GM19023 (cell line): ENCODE measurements around the gene PPA1.
"Not testable (repeated sequence)": the region's sequence is repeated elsewhere in the genome, so short reads cannot be mapped to it uniquely, and the experiment has no call there.

ENCODE experiments used
- ATAC-seq: cut with Tn5 transposase; IDR thresholded peaks from one replicate; pipeline ENCODE4 v1.9.1; 2021; ENCODE audit warnings: mild to moderate bottlenecking, moderate library complexity; ENCODE audit not compliant: unreplicated experiment

PPA1 gene

DNA sequence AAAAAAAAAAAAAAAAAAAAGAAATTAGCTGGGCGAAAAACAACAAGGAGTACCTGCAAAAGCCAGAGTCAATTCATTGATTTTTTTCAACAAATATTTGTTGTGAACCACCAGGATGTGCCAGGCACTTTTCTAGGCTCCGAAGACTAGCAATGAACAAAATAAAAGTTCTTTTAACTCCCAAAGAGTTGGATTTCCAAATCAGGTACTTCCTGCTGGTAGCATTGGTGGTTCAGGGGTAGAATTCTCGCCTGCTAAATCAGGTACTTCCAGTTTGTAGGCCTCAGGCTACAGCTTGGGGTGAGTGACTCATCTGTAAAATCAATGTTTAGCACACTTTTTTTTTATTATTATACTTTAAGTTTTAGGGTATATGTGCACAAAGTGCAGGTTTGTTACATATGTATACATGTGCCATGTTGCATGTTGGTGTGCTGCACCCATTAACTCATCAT, 10.9 kb downstream of the PPA1 start:
- ATAC-seq = no peak

DNA sequence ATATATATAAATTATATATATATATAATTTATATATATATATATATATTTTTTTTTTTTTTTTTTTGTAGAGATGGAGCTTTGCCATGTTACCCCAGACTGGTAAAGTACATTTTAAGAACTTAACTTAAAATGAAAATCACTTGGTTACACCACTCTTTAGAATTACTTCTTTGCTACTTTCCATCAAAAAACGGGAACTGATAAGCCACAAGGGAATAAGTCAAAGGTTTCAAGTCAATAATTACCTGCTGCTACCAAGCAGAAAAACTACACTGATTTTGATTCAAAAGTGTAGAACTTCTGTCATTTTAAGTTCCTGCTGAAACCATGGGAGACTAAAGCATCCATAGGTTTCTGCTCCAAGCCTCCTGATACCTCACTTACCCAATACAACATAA, 12.2 kb downstream of the PPA1 start:
- no peak for ATAC-seq

DNA sequence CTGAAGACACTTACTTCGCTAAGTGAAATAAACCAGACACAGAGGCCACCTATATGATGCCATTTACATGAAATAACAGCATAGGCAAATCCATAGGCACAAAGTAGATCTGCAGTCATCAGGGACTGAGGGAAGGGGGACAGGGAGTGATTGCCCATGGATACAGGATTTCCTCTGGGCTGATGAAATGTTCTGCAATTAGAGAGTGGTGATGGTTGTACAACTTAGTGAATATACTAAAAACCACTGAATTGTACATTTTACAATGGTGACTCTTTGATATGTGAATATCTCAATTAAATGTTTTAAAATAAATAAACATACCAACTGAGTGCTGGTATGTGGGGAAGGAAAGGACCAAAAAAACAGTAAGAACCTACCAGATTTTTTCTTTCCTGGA, 20.4 kb downstream of the PPA1 start:
- ATAC-seq = no peak

DNA sequence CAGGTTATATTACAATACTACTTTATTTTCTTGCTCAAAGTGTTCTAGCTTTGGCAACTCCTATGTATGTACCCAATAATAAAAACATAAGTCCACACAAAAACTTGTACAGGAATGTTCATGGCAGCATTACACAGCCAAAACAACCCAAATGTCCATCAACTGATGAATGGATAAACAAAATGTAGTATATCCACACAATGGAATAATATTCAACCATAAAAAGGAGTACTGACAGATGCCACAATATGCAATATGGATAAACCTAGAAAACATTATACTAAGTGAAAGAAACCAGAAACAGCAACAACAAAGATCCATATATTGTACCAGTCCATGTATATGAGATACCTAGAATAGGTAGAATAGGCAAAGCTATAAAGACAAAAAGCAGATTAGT, 21.0 kb downstream of the PPA1 start:
- ATAC-seq = no peak

DNA sequence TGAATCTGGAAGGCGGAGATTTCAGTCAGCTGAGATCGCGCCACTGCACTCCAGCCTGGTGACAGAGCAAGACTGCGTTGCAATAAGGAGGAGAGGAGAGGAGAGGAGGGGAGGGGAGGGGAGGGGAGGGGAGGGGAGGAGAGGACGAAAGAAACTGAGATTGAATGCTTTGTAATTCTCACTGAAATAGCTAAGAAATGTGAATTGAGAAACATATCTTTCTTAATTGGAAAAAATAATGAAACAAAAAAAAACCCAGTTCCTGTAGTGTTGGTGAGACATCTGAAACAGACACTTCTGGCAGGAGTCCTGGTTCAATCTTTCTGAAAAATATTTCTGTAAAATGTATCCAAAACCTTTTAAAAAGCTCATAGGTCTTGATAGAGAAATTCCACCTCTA, 26.5 kb downstream of the PPA1 start:
- ATAC-seq = no peak

DNA sequence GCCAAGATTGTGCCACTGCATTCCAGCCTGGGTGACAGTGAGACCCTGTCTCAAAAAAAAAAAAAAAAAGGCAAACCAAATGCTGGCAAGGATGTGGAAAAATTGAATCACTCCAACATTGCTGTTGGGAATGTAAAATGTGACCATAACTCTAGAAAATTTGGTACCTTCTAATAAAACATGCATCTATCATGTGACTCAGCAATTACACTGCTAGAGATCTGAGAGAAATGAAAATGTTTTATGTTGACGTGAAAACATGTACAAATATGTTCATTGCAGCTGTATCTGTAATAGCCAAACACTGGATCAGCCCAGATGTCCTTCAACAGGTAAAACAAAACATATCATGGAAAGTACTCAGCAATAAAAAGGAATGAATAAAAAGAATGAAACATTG, 32.1 kb downstream of the PPA1 start:
- no peak for ATAC-seq

DNA sequence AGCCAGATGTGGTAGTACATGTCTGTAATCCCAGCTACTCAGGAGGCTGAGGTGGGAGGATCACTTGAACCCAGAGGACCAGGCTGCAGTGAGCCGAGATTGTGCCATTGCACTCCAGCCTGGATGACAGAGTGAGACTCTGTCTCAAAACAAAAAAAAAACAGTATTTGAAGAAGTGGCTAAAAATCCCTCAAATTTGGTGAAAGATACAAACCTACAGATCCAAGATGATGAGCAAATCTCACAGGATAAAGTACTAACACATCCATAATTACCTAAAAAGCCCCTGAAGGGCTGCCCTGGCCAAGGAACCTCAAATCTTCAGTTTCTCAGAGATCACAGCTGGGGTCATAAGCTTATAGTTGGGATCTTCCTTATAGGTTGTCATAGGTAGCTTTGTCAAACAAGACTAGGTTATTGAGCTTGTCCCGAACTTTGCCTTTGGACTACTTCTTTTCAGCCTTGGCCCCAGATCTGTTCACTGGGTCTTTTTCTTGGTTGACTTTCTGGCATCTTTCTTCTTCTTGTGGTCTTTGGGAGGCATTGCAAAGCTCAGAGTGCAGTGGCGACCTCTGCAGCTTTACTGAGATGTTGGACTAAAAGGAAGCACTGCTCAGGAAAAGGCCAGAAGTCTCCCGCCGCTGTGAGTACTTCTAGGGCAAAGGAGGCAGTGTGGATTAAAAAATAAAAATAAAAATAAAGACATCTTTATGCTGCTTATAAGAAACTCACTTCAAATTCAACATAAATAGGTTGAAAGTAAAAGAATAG, 34.3 kb downstream of the PPA1 start:
- ATAC-seq = no peak

DNA sequence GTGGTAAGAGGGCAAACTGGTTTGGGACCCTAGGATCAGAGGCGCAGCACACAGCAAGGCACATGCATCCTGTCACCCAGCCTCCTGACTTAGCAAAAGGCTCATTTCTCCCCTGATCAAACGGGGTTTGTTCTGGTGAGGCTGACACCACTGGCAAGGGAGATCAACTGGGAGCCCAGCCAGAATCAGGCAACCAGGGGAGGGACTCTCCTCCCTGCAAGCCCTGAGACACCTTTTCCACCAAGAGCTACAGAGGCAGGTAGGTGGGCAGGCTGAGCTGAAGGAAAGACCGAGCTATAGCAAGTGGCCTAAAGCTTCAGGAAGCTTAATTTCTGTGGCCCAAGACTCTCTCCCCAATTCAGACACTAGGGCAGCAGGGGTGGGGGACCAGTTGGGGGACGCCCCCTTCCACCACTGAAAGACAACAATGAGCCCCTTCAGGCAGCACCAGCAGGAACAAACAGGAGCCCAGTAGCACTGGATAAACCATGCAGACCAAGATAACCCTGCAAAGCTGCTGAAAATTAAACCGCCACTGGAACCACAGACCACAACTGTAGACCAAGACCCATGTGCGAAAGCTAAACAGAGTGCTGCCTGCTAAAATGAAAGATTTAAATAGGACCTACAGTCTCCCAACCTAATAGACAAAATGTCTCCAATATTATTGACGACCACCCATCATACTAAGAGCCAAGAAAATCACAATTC, 35.8 kb downstream of the PPA1 start:
- ATAC-seq = no peak

DNA sequence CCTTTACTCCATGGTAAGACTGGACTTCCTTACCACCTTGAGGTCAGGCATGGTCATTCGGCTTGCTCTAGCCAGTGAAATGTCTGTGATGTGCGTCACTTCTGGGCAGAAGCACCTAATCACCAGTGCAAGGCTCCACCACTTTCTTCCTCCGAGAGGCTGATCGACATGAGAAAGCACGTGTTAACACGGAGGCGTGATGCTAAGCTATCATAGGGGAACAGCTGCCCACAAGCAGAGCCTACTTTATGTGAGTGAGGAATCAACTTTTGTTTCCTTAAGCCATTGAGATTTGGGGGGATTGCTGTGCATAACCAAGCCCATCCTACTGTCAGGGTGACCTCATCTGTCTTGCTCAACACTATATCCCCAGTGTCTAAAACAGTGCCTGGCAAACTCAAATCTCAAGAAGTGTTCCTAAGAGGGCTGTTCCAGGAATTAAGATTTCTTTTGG, 39.8 kb downstream of the PPA1 start:
- no peak for ATAC-seq

DNA sequence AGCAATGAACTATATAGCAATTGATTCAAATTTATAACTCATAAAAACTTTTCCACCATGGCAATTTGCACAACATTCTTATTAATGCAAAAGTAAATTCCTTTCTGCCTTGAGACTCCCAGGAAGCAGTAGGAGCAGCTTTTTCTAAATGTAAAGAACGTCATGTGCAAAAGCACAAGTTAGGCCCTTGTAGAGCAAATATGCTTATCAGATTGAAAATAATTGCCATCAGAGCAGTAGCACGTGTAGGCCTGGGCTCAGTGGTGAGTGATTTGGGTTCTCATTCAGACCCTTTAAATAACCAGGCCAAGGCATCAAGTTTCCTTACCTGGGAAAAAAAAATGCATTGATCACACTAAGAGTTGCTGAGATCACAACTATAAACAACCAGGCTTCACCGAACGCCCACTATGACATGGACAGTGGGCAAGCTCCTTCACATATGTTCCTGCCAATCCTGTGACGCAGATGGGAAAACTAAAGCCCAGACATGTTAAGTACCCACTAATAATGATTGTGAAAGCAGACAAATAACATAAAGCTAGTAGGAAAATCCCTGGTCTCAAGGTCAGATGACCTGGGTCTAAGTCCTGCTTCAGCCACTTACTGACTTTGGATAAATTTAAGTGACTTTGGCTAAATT, 40.8 kb downstream of the PPA1 start:
- no peak for ATAC-seq

DNA sequence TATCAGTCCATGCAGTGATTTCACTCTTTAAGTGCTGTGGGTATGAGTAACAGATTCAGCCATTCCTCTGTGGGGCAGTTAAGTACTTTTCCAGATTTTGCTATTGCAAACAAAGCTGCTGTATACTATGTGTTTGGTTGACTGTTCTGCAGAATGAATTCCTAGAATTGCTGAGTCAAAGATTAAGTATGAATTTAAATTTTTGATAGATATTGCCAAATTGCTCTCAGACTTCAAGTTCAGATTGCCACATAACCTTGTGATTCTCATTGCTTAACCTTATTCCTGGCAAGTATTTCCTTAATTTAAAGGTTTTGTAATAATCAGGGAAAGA, 41.3 kb downstream of the PPA1 start:
- no peak for ATAC-seq

DNA sequence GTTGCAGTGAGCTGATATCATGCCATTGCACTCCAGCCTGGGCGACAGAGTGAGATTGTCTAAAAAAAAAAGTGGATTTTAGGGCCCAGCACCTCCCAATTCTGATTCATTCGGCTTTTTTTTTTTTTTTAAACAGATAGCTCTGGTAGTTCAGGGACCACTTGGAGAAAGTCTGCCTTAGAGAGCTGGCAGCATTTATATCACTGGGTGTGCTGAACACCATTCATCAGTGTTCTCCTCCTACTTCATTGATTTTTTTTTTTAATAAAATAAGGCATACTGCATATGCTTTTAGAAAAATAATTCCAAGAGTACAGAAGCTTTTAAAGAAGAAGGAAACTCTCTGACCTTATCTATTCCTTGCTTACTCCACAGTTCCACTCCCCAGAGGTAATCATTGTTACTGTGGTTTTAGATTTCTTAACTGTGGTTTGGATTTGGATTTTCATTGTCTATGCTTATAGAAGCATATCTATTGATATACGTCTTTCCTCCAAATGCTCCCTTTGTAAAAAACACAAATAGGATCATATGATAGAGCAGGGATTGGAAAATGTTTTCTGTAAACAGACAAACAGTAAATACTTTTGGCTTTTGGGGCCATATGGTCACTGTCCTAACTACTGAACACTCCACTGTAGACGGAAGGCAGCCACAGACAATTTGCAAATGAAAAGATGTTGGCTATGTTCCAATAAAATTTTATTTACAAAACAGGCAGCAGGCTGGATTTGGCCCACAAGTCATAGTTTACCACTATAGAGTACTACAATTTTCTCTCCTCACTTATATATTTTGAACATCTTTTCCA, 41.9 kb downstream of the PPA1 start:
- ATAC-seq = no peak

DNA sequence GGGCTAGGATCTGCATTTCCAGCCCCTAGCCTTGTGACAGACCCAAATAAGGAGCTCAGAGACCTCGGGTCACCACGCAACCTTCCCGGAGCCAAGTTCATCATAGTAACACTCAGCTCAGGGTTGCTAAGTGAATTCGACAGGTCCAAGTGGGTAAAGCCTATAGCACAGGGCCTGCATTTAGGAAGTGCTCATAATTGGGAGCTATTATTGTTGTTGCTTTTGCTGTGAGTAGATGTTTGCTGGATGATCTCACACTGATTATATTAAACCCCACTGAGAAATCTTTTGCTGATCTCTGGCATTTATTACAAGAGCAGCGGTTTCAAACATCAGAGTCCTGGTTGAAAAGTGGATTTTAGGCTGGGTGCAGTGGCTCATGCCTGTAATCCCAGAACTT, 42.6 kb downstream of the PPA1 start:
- ATAC-seq = no peak

DNA sequence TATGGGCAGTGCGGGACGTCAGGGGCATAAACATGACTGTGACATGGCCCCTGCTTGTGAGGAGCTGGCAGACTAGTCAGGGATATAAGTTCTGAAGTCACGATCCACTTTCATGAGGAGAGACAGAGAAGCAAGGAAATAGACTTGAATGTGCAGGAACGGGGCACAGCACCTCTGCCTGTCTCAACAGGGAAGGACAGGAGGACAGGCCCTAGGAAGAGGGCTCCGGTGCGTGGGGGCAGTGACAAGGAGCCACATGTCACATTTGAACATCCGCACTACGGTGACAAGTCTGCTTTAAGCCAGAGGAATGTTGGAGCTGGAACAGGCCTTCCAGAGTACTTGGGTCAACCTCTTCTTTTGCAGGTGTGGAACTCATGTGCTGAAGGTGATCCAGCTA, 43.1 kb downstream of the PPA1 start:
- no peak for ATAC-seq

DNA sequence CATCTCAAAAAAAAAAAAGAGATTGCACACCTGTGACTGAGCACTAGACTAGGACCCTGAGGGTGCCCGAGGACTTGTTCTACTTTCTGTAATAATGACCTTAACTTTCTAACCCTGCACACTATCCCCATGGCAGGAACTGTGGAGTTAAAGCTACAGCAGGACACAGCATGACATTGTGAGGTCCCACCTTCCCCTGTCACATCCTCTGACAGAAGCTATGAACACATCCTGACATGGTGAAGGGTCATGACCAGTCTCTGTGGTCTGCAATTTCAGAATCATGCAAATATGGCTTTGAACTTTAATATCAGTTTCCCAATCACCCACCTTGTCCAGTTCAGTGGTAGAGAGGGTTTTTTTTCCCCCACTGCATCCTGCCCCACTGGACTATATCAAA, 44.5 kb downstream of the PPA1 start:
- ATAC-seq = no peak

DNA sequence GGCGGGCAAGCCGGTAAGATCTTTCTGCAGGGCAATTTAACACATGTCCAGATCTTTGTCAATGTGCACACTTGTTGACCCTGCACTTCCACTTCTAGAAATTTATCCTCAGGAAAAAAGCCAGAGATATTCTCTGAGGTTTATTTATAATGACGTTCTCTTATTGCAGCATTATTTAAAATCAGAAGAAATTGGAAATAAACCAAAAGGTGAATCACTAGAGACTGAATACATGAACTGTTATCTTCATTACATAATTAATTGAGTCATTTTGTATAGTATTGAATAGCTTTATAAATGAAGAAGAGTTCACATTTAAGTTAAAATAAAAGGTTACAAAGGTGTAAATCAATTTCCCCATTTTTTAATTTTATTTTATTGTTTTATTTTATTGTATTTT, 46.7 kb downstream of the PPA1 start:
- ATAC-seq = no peak

DNA sequence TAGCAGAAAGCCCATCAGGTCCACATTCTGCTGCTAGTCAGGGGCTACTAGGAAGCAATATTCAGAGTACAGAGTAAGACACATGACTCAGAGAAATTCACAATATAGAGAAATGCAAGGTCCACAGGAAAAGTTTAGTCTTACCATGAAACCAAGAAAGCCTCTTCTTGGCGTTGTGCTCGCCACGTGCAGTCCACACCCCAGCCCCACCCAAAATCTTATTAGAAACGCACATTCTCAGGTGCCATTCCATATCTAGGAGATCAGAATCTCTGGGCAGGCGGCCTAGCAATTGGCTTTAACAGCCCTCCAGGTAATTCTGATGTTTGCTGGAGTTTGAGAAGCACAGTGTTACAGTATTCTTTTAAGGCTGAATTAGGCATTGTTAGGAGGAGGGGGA, 47.1 kb downstream of the PPA1 start:
- ATAC-seq = no peak

DNA sequence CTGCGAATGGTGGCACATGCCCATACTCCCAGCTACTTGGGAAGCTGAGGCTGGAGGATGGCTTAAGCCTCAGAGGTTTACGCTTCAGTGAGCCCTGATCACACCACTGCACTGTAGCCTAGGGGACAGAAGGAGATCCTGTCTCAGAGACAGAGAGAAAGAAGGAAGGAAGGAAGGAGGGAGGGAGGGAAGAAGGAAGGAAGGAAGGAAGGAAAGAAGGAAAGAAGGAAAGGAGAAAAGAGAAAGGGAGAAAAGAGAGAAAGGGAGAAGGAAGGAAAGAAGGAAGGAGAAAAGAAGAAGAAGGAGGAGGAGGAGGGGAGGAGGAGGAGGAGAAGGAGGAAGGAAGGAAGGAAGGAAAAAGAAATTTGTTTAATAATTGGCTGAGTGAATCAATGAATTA, 49.9 kb downstream of the PPA1 start:
- no peak for ATAC-seq

DNA sequence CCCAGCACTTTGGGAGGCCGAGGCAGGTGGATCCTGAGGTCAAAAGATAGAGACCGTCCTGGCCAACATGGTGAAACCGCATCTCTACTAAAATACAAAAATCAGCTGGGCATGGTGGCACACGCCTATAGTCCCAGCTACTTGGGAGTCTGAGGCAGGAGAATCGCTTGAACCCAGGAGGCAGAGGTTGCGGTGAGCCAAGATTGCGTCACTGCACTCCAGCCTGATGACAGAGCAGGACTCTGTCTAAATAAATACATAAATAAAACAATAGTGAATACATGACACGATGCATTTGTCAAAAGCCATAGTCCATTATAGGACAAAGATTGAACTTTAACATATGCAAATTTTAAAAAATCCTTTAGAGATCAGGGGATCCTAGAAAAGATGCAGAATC, 54.0 kb downstream of the PPA1 start:
- not testable (repeated sequence) for ATAC-seq

DNA sequence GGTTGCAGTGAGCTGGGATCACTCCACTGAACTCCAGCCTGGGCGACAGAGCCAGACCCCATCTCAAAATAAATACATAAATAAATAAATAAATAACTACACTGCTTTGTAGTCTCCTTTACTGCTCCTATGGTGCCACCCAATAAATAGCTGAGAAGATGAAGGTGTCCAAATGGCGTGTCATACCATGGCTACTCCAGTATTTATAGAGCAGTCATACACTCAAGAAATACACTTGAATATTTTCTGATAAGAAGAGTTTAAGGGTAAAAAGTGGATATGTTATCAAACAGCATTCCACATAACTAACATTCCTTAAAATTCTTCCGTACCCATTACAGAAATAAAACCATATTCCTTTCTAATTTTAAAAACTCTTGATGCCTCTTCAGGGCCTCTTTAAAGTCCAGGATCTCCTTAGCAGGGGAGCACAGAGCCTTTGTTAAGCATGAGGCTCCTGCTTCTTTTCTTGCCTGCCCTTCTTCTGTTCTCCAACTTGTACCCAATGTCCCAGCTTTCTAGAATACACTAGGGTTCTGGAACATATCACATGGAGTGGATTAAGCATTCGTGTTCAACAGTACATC, 55.0 kb downstream of the PPA1 start:
- no peak for ATAC-seq

DNA sequence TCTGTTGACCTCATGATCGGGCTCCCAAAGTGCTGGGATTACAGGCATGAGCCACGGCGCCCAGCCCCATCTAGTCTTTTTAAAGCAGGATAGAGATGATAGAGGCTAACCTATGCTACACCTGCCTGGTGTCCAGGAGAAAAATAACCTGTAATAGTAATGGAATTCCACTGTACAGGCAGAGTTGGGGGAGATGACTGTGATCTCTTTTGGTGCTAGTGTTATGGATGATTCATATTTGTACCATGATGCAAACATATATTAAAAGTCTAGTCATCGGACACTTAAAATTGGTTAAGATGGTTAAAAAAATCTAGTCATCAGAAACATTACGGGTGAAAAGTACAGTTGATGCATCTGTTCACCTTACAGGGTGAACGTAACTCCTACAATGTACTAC, 56.8 kb downstream of the PPA1 start:
- no peak for ATAC-seq
